Measurements from ENCODE around the gene ZNF407.

Gene ZNF407

GRCh38 chr18:74579496-74580065, 18.1 kb upstream of the ZNF407 start:
- DNase-seq (ENCODE audit: extremely low read depth in 1 of 2, low read depth in 1 of 2): no peak

- no peak for DNase-seq (ENCODE audit: extremely low read depth in 1 of 2, low read depth in 1 of 2)
Observed at GRCh38 chr18:74582642-74583041, 15.0 kb upstream of the ZNF407 start.

GRCh38 chr18:74587441-74587840, 10.2 kb upstream of the ZNF407 start:
- no peak for DNase-seq (ENCODE audit: extremely low read depth in 1 of 2, low read depth in 1 of 2)

- no peak for DNase-seq (ENCODE audit: extremely low read depth in 1 of 2, low read depth in 1 of 2)
Observed at GRCh38 chr18:74589021-74589420, 8.6 kb upstream of the ZNF407 start.

GRCh38 chr18:74589811-74590210, 7.9 kb upstream of the ZNF407 start:
- no peak for DNase-seq (ENCODE audit: extremely low read depth in 1 of 2, low read depth in 1 of 2)

GRCh38 chr18:74590671-74591070, 7.0 kb upstream of the ZNF407 start:
- DNase-seq (ENCODE audit: extremely low read depth in 1 of 2, low read depth in 1 of 2): no peak

- no peak for DNase-seq (ENCODE audit: extremely low read depth in 1 of 2, low read depth in 1 of 2)
Observed at GRCh38 chr18:74595431-74595830, 2.2 kb upstream of the ZNF407 start.

GRCh38 chr18:74597034-74597661, 522 bp upstream of the ZNF407 start:
- peak; percentile 46 to 49 for DNase-seq (ENCODE audit: extremely low read depth in 1 of 2, low read depth in 1 of 2)

GRCh38 chr18:74598350-74599001, 806 bp downstream of the ZNF407 start:
- peak; percentile 48 to 77 for DNase-seq (ENCODE audit: extremely low read depth in 1 of 2, low read depth in 1 of 2)

- no peak for DNase-seq (ENCODE audit: extremely low read depth in 1 of 2, low read depth in 1 of 2)
Observed at GRCh38 chr18:74604361-74604760, 6.7 kb downstream of the ZNF407 start.

- DNase-seq (ENCODE audit: extremely low read depth in 1 of 2, low read depth in 1 of 2): no peak
Observed at GRCh38 chr18:74604774-74605173, 7.1 kb downstream of the ZNF407 start.

- no peak for DNase-seq (ENCODE audit: extremely low read depth in 1 of 2, low read depth in 1 of 2)
Observed at GRCh38 chr18:74608681-74609080, 11.0 kb downstream of the ZNF407 start.

- no peak for DNase-seq (ENCODE audit: extremely low read depth in 1 of 2, low read depth in 1 of 2)
Observed at GRCh38 chr18:74609535-74609934, 11.9 kb downstream of the ZNF407 start.

GRCh38 chr18:74610051-74610615, 12.5 kb downstream of the ZNF407 start:
- DNase-seq (ENCODE audit: extremely low read depth in 1 of 2, low read depth in 1 of 2): no peak

- no peak for DNase-seq (ENCODE audit: extremely low read depth in 1 of 2, low read depth in 1 of 2)
Observed at GRCh38 chr18:74610860-74611259, 13.2 kb downstream of the ZNF407 start.

- DNase-seq (ENCODE audit: extremely low read depth in 1 of 2, low read depth in 1 of 2): no peak
Observed at GRCh38 chr18:74611765-74612164, 14.1 kb downstream of the ZNF407 start.

- no peak for DNase-seq (ENCODE audit: extremely low read depth in 1 of 2, low read depth in 1 of 2)
Observed at GRCh38 chr18:74613381-74613780, 15.7 kb downstream of the ZNF407 start.

- no peak for DNase-seq (ENCODE audit: extremely low read depth in 1 of 2, low read depth in 1 of 2)
Observed at GRCh38 chr18:74616494-74616893, 18.8 kb downstream of the ZNF407 start.

GRCh38 chr18:74617486-74617885, 19.8 kb downstream of the ZNF407 start:
- no peak for DNase-seq (ENCODE audit: extremely low read depth in 1 of 2, low read depth in 1 of 2)

GRCh38 chr18:74622072-74622471, 24.4 kb downstream of the ZNF407 start:
- DNase-seq (ENCODE audit: extremely low read depth in 1 of 2, low read depth in 1 of 2): no peak

- DNase-seq (ENCODE audit: extremely low read depth in 1 of 2, low read depth in 1 of 2): no peak
Observed at GRCh38 chr18:74623047-74623816, 25.6 kb downstream of the ZNF407 start.
